Mesenchymal stem cell (in vitro differentiated cells and primary cell): ENCODE results near the gene RAD51B.

Source experiments
- DNase-seq: peaks from one replicate; pipeline ENCODE4 v3.0.0-alpha.2; 2013
- H2AFZ ChIP-seq: one replicate; pipeline ENCODE4 v1.6.1; 2013; ENCODE audit warnings: low read depth, mild to moderate bottlenecking, control low read depth, inconsistent platforms, low read length, moderate library complexity
- H2AK5ac ChIP-seq: 2 replicates; pipeline ENCODE4 v1.6.1; 2013; ENCODE audit warnings: low read length, moderate library complexity, mild to moderate bottlenecking, inconsistent platforms; ENCODE audit not compliant: severe bottlenecking
- H2BK120ac ChIP-seq: one replicate; pipeline ENCODE4 v1.6.1; 2013; ENCODE audit warnings: low read depth, mild to moderate bottlenecking, inconsistent platforms, low read length, moderate library complexity
- H2BK12ac ChIP-seq, 2 experiments: one replicate each; pipeline ENCODE4 v1.6.1; 2013; ENCODE audit warnings: inconsistent platforms in 2 of 2, low read length in 2 of 2, mild to moderate bottlenecking in 2 of 2, moderate library complexity in 2 of 2, control low read depth in 1 of 2
- H2BK15ac ChIP-seq: one replicate; pipeline ENCODE4 v1.6.1; 2013; ENCODE audit warnings: mild to moderate bottlenecking, low read depth, inconsistent platforms; ENCODE audit not compliant: poor library complexity, severe bottlenecking
- H2BK5ac ChIP-seq: 2 replicates; pipeline ENCODE4 v1.6.1; 2013; ENCODE audit warnings: low read depth, mild to moderate bottlenecking, low read length, control low read depth, inconsistent platforms; ENCODE audit not compliant: poor library complexity, severe bottlenecking
- H3K14ac ChIP-seq, 2 experiments: one replicate each; pipeline ENCODE4 v1.6.1; 2013; ENCODE audit warnings: inconsistent platforms in 2 of 2, low read length in 2 of 2, control low read depth in 1 of 2, mild to moderate bottlenecking in 1 of 2, moderate library complexity in 1 of 2
- H3K18ac ChIP-seq, 2 experiments: one replicate each; pipeline ENCODE4 v1.6.1; 2013; ENCODE audit warnings: inconsistent platforms in 2 of 2, low read length in 2 of 2, control low read depth in 1 of 2, low read depth in 1 of 2, mild to moderate bottlenecking in 1 of 2
- H3K23ac ChIP-seq, 2 experiments: one replicate each; pipeline ENCODE4 v1.6.1; 2013; ENCODE audit warnings: inconsistent platforms in 2 of 2, low read length in 2 of 2, mild to moderate bottlenecking in 2 of 2, moderate library complexity in 2 of 2, control low read depth in 1 of 2
- H3K27ac ChIP-seq: 2 replicates; pipeline ENCODE4 v1.5.1; 2013; ENCODE audit warnings: mild to moderate bottlenecking, moderate library complexity, low read length, control low read depth, inconsistent platforms; ENCODE audit not compliant: poor library complexity, severe bottlenecking
- H3K27me3 ChIP-seq, 2 experiments: 2 replicates each; pipeline versions ENCODE4 v1.6.1 to v1.7.0; 2013; ENCODE audit warnings: low read length in 2 of 2, mild to moderate bottlenecking in 2 of 2, moderate library complexity in 2 of 2, control low read depth in 1 of 2, inconsistent platforms in 1 of 2; ENCODE audit not compliant: control insufficient read depth in 1 of 2, insufficient read depth in 1 of 2
- H3K36me3 ChIP-seq, 2 experiments: 2 replicates each; pipeline versions ENCODE4 v1.6.1 to v1.7.0; 2013; ENCODE audit warnings: low read length in 2 of 2, control low read depth in 1 of 2, inconsistent platforms in 1 of 2, low read depth in 1 of 2, mild to moderate bottlenecking in 1 of 2; ENCODE audit not compliant: insufficient read depth in 2 of 2, control insufficient read depth in 1 of 2
- H3K4ac ChIP-seq, 2 experiments: one replicate each; pipeline ENCODE4 v1.6.1; 2013; ENCODE audit warnings: inconsistent platforms in 2 of 2, low read length in 2 of 2, mild to moderate bottlenecking in 2 of 2, moderate library complexity in 2 of 2, control low read depth in 1 of 2, low read depth in 1 of 2
- H3K4me1 ChIP-seq: 2 replicates; pipeline ENCODE4 v1.6.1; 2013; ENCODE audit warnings: low read depth, low read length, control low read depth; ENCODE audit not compliant: control insufficient read depth, insufficient read depth
- H3K4me2 ChIP-seq: 2 replicates; pipeline ENCODE4 v1.6.1; 2013; ENCODE audit warnings: low read length, mild to moderate bottlenecking, inconsistent platforms; ENCODE audit not compliant: poor library complexity, severe bottlenecking
- H3K4me3 ChIP-seq, 2 experiments: 2 replicates each; pipeline versions ENCODE4 v1.5.1 to v1.7.0; 2013; ENCODE audit warnings: low read length in 2 of 2, mild to moderate bottlenecking in 2 of 2, control low read depth in 1 of 2, low read depth in 1 of 2; ENCODE audit not compliant: insufficient read depth in 1 of 2
- H3K79me1 ChIP-seq: replicated peaks from 2 replicates; pipeline ENCODE4 v1.6.1; 2013; ENCODE audit warnings: mild to moderate bottlenecking, control low read depth, low read length, inconsistent platforms; ENCODE audit not compliant: poor library complexity, severe bottlenecking
- H3K9ac ChIP-seq: 2 replicates; pipeline ENCODE4 v1.7.0; 2013; ENCODE audit warnings: mild to moderate bottlenecking, low read length, moderate library complexity
- H3K9me3 ChIP-seq: 2 replicates; pipeline ENCODE4 v1.7.0; 2013; ENCODE audit warnings: mild to moderate bottlenecking, low read length; ENCODE audit not compliant: control insufficient read depth
- H4K8ac ChIP-seq: one replicate; pipeline ENCODE4 v1.6.1; 2013; ENCODE audit warnings: inconsistent platforms, mild to moderate bottlenecking, low read length, moderate library complexity
- H4K91ac ChIP-seq: one replicate; pipeline ENCODE4 v1.6.1; 2013; ENCODE audit warnings: mild to moderate bottlenecking, low read length, inconsistent platforms
- WGBS: methylation state at CpG from one replicate; pipeline ENCODE4 v1.1.7; 2013; ENCODE audit warnings: mixed read lengths; 5-methylcytosine and 5-hydroxymethylcytosine counted together

RAD51B gene

GRCh38 chr14:68676511-68676943 lies 856.9 kb downstream of the RAD51B start:
- peak overlapping the region; percentile 65 for H2BK15ac ChIP-seq
- H3K4me2 ChIP-seq: no peak overlapping the region
- H3K18ac ChIP-seq: peak overlapping the region in 1 of 2 experiments; percentile 69
- H3K36me3 ChIP-seq: peaks cover 0 to 7% of the 10 kb centered on the region in 2 experiments
- H3K79me1 ChIP-seq: peaks cover 6% of the 10 kb centered on the region
- no peak overlapping the region for H3K23ac ChIP-seq
- WGBS: 90% methylated on average over 11 of the region's 11 CpGs
- no peaks in the 10 kb centered on the region for H3K27me3 ChIP-seq
- no peak overlapping the region for H2BK5ac ChIP-seq
- no peak overlapping the region for H3K14ac ChIP-seq
- no peak overlapping the region for H3K9ac ChIP-seq
- no peak overlapping the region for H3K27ac ChIP-seq
- H2BK12ac ChIP-seq: peak overlapping the region; percentile 70 to 77
- H2AK5ac ChIP-seq: peak overlapping the region; percentile 24
- no peak overlapping the region for H2BK120ac ChIP-seq
- DNase-seq: no peak
- H3K4me3 ChIP-seq: no peak overlapping the region
- no peak overlapping the region for H2AFZ ChIP-seq
- H3K4me1 ChIP-seq: peaks cover 9% of the 10 kb centered on the region
- H4K91ac ChIP-seq: peak overlapping the region; percentile 47
- peak overlapping the region; percentile 32 for H4K8ac ChIP-seq
- H3K4ac ChIP-seq: peak overlapping the region in 1 of 2 experiments; percentile 36
- no peaks in the 10 kb centered on the region for H3K9me3 ChIP-seq

DNA sequence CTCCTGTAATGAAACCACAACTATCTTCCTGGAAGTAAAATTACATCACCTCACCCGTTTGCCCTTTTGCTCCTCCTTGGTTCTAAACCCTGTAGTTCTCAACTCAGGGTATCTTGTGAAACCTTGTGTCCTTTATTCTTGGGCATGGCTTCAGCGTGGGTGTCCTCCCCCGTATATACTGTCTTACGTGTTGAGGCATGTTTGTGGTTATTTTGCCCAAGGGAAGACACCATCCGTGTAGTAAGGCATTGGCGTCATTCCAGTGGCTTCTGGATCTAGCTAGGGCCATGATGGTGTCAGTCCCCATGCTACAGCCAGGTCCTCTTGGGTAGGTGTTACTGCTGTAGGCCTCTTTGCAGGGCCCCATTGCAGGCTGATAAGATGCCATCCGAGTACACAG lies 857.9 kb downstream of the RAD51B start:
- Histone ChIP-seq H2AK5ac (peak overlapping the region; percentile 72), H2AFZ (no peak overlapping the region), H2BK12ac (peak overlapping the region; percentile 61 to 63), H3K4me3 (no peak overlapping the region), H3K4me1 (peaks cover 9% of the 10 kb centered on the region), H2BK5ac (no peak overlapping the region), H3K27ac (no peak overlapping the region), H3K14ac (peak overlapping the region in 1 of 2 experiments; percentile 17), H3K27me3 (no peaks in the 10 kb centered on the region), H3K23ac (no peak overlapping the region), H2BK15ac (peak overlapping the region; percentile 83), H2BK120ac (no peak overlapping the region), H3K9ac (no peak overlapping the region), H3K79me1 (peaks cover 8% of the 10 kb centered on the region), H3K4me2 (no peak overlapping the region), H3K4ac (peak overlapping the region in 1 of 2 experiments; percentile 41), H4K8ac (peak overlapping the region; percentile 31), H3K18ac (peak overlapping the region in 1 of 2 experiments; percentile 67), H3K9me3 (no peaks in the 10 kb centered on the region), H3K36me3 (peaks cover 0 to 7% of the 10 kb centered on the region in 2 experiments), H4K91ac (peak overlapping the region; percentile 25)
- 95% methylated on average over 7 of the region's 7 CpGs for WGBS
- DNase-seq: no peak

DNA sequence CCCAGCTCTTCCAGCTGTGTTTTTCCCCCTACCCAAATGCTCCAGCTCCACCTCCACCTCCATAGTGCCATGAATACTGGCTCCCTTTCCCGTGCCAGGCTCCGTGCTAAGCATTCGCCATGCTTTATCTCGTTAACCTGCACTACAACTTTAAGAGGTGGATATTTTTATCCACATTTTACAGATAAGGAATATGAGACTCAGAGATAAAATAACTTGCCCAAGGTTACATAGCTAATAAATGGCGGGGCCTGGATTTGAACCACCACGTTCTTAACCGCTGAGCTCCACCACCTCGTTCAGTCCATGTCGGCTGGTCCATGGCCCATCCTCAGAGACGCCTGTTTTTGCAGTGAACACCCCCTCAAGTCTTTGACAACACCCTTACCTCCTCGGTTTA lies 858.3 kb downstream of the RAD51B start:
- H3K27ac ChIP-seq: no peak overlapping the region
- no peak overlapping the region for H2AFZ ChIP-seq
- peak overlapping the region in 1 of 2 experiments; percentile 17 for H3K14ac ChIP-seq
- H3K4me3 ChIP-seq: no peak overlapping the region
- H4K91ac ChIP-seq: peak overlapping the region; percentile 25
- H2BK12ac ChIP-seq: peak overlapping the region in 1 of 2 experiments; percentile 63
- H3K4ac ChIP-seq: peak overlapping the region in 1 of 2 experiments; percentile 41
- H3K18ac ChIP-seq: peak overlapping the region in 1 of 2 experiments; percentile 67
- H3K36me3 ChIP-seq: peaks cover 0 to 7% of the 10 kb centered on the region in 2 experiments
- no peaks in the 10 kb centered on the region for H3K9me3 ChIP-seq
- no peak for DNase-seq
- peaks cover 7% of the 10 kb centered on the region for H3K4me1 ChIP-seq
- no peak overlapping the region for H4K8ac ChIP-seq
- 99% methylated on average over 8 of the region's 11 CpGs for WGBS
- no peak overlapping the region for H2BK120ac ChIP-seq
- H3K9ac ChIP-seq: no peak overlapping the region
- no peak overlapping the region for H2AK5ac ChIP-seq
- no peak overlapping the region for H3K4me2 ChIP-seq
- H2BK5ac ChIP-seq: no peak overlapping the region
- H3K27me3 ChIP-seq: no peaks in the 10 kb centered on the region
- no peak overlapping the region for H3K23ac ChIP-seq
- H2BK15ac ChIP-seq: peak overlapping the region; percentile 83
- H3K79me1 ChIP-seq: peaks cover 8% of the 10 kb centered on the region

GRCh38 chr14:68678471-68678870 lies 858.9 kb downstream of the RAD51B start:
- Histone ChIP-seq H2AFZ (no peak overlapping the region), H2BK15ac (no peak overlapping the region), H3K4me1 (peaks cover 11% of the 10 kb centered on the region), H2BK12ac (peak overlapping the region; percentile 76 to 81), H2BK5ac (no peak overlapping the region), H3K14ac (peak overlapping the region in 1 of 2 experiments; percentile 9), H3K18ac (peak overlapping the region; percentile 34 to 75), H3K23ac (no peak overlapping the region), H4K8ac (no peak overlapping the region), H3K4ac (peak overlapping the region in 1 of 2 experiments; percentile 39), H3K27me3 (no peaks in the 10 kb centered on the region), H2AK5ac (peak overlapping the region; percentile 17), H3K4me3 (no peak overlapping the region), H3K36me3 (peaks cover 0 to 7% of the 10 kb centered on the region in 2 experiments), H3K79me1 (peaks cover 8% of the 10 kb centered on the region), H4K91ac (peak overlapping the region; percentile 36), H3K27ac (no peak overlapping the region), H3K9me3 (no peaks in the 10 kb centered on the region), H3K9ac (no peak overlapping the region), H3K4me2 (no peak overlapping the region), H2BK120ac (peak overlapping the region; percentile 29)
- DNase-seq: no peak
- 100% methylated on average over 1 of the region's 1 CpG for WGBS
